SK-N-SH (cell line): ENCODE data around the gene AKAP10. TPM values are rescaled to one million over a fixed set of nuclear protein-coding genes. Genes with fewer than 3 reads are reported as not detected.

Experiments used
- CTCF ChIA-PET: fragments of 300-600, 350-600 bp; formaldehyde crosslinking; extraction: SDS; loops from one replicate; lab custom pipeline; 2021; lab: Yijun Ruan, JAX
- POLR2A ChIA-PET: fragments of 350-600 bp; sonication (Branson Sonifier 250); formaldehyde crosslinking; extraction: SDS; loops from one replicate; lab custom pipeline; 2020; ENCODE audit warnings: antibody characterized with exemption, inconsistent platforms; lab: Yijun Ruan, JAX
- DNase-seq: peaks from one replicate; pipeline ENCODE4 v3.0.0; 2012
- H2AFZ ChIP-seq: fragments of 200-600 bp; sonication (generic); 2 replicates; pipeline ENCODE4 v1.8.1; 2016; ENCODE audit warnings: antibody characterized with exemption, mild to moderate bottlenecking, low read depth
- H3F3A ChIP-seq: fragments of 200-600 bp; sonication (generic); replicated peaks from 2 replicates; pipeline ENCODE3; 2016; ENCODE audit warnings: antibody characterized with exemption, mild to moderate bottlenecking; ENCODE audit not compliant: insufficient read depth
- H3K27ac ChIP-seq, 2 experiments: fragments of 200-500 bp in 1 of 2; fragments of 200-600 bp in 1 of 2; sonication (Bioruptor generic) in 1 of 2; sonication (generic), shearing (Covaris generic) in 1 of 2; 2 replicates each; pipeline versions ENCODE4 v1.5.1 to v1.6.1; 2014 to 2016; ENCODE audit warnings: low read depth in 2 of 2, inconsistent platforms in 1 of 2, low read length in 1 of 2, mild to moderate bottlenecking in 1 of 2, mixed read lengths in 1 of 2
- H3K27me3 ChIP-seq: fragments of 200-600 bp; sonication (generic), shearing (Covaris generic); 2 replicates; pipeline ENCODE4 v1.6.1; 2016; ENCODE audit warnings: mixed run types; ENCODE audit not compliant: insufficient read depth
- H3K36me3 ChIP-seq, 2 experiments: fragments of 200-500 bp in 1 of 2; fragments of 200-600 bp in 1 of 2; sonication (Bioruptor generic) in 1 of 2; sonication (generic) in 1 of 2; replicated peaks in 1 of 2; 2 replicates each; pipeline versions ENCODE3 to v1.5.1; 2014 to 2016; ENCODE audit warnings: low read length in 1 of 2, mild to moderate bottlenecking in 1 of 2; ENCODE audit not compliant: insufficient read depth in 2 of 2, control insufficient read depth in 1 of 2
- H3K4me1 ChIP-seq, 2 experiments: fragments of 200-500 bp in 1 of 2; fragments of 200-600 bp in 1 of 2; sonication (Bioruptor generic) in 1 of 2; sonication (generic), shearing (Covaris generic) in 1 of 2; 2 replicates each; pipeline versions ENCODE4 v1.5.1 to v1.6.1; 2014 to 2016; ENCODE audit warnings: low read depth in 1 of 2, low read length in 1 of 2, mixed run types in 1 of 2; ENCODE audit not compliant: insufficient read depth in 2 of 2, control insufficient read depth in 1 of 2
- H3K4me2 ChIP-seq: fragments of 200-600 bp; sonication (generic), shearing (Covaris generic); 2 replicates; pipeline ENCODE4 v1.6.1; 2017; ENCODE audit warnings: mixed run types
- H3K4me3 ChIP-seq, 2 experiments: fragments of 200-500 bp in 1 of 2; fragments of 200-600 bp in 1 of 2; sonication (Bioruptor generic) in 1 of 2; sonication (generic), shearing (Covaris generic) in 1 of 2; 2 replicates each; pipeline versions ENCODE4 v1.5.1 to v1.8.1; 2014 to 2016; ENCODE audit warnings: low read depth in 2 of 2, inconsistent platforms in 1 of 2, low read length in 1 of 2, mild to moderate bottlenecking in 1 of 2, mixed read lengths in 1 of 2, moderate library complexity in 1 of 2
- H3K79me2 ChIP-seq: fragments of 200-600 bp; sonication (generic); 2 replicates; pipeline ENCODE4 v1.8.1; 2017; ENCODE audit warnings: mild to moderate bottlenecking; ENCODE audit not compliant: insufficient read depth
- H3K9ac ChIP-seq: fragments of 200-600 bp; sonication (generic); 2 replicates; pipeline ENCODE4 v1.6.1; 2017; ENCODE audit warnings: mixed run types
- H3K9me2 ChIP-seq: fragments of 200-600 bp; sonication (generic); 2 replicates; pipeline ENCODE4 v1.6.1; 2017; ENCODE audit warnings: mixed run types
- H3K9me3 ChIP-seq: fragments of 200-600 bp; sonication (generic); 2 replicates; pipeline ENCODE4 v1.6.1; 2017; ENCODE audit warnings: mixed run types, mild to moderate bottlenecking, moderate library complexity
- H4K20me1 ChIP-seq: fragments of 200-600 bp; sonication (generic); 2 replicates; pipeline ENCODE4 v1.6.1; 2017; ENCODE audit warnings: mild to moderate bottlenecking, mixed run types; ENCODE audit not compliant: insufficient read depth
- CHD2 ChIP-seq: fragments of 150-350 bp; IDR thresholded peaks from 2 replicates; pipeline ENCODE4 v1.6.1; 2018; ENCODE audit warnings: low read length; ENCODE audit not compliant: partially characterized antibody
- ELF1 ChIP-seq: IDR thresholded peaks from 2 replicates; pipeline ENCODE4 v1.4.0; 2012
- EP300 ChIP-seq, 2 experiments: IDR thresholded peaks; 2 replicates each; pipeline versions ENCODE4 v1.4.0 to v1.6.1; 2012; ENCODE audit warnings: borderline replicate concordance in 1 of 2, low read depth in 1 of 2, low read length in 1 of 2
- EZH2phosphoT487 ChIP-seq: fragments of 200-600 bp; sonication (generic); IDR thresholded peaks from 2 replicates; pipeline ENCODE4 v1.6.1; 2017; ENCODE audit warnings: low read depth, mixed run types, mild to moderate bottlenecking, antibody characterized with exemption, moderate library complexity, borderline replicate concordance
- FOSL2 ChIP-seq: IDR thresholded peaks from 2 replicates; pipeline ENCODE4 v1.4.0; 2012; ENCODE audit warnings: low read depth, mild to moderate bottlenecking, moderate library complexity, borderline replicate concordance
- FOXJ3 ChIP-seq: sonication (generic); formaldehyde crosslinking; IDR thresholded peaks from 2 replicates; pipeline ENCODE4 v1.5.1; 2020; ENCODE audit warnings: mild to moderate bottlenecking, missing genetic modification reagents
- FOXM1 ChIP-seq: IDR thresholded peaks from 2 replicates; pipeline ENCODE4 v1.4.0; 2012; ENCODE audit warnings: low read depth, mild to moderate bottlenecking
- GABPA ChIP-seq: IDR thresholded peaks from 2 replicates; pipeline ENCODE4 v1.4.0; 2012; ENCODE audit warnings: low read depth, mild to moderate bottlenecking
- JUND ChIP-seq: IDR thresholded peaks from 2 replicates; pipeline ENCODE4 v1.4.0; 2012
- MEF2A ChIP-seq: IDR thresholded peaks from 2 replicates; pipeline ENCODE4 v1.4.0; 2012; ENCODE audit warnings: low read depth, borderline replicate concordance
- NFIC ChIP-seq: IDR thresholded peaks from 2 replicates; pipeline ENCODE4 v1.4.0; 2012; ENCODE audit warnings: borderline replicate concordance
- NRF1 ChIP-seq: IDR thresholded peaks from 2 replicates; pipeline ENCODE4 v1.6.1; 2012; ENCODE audit warnings: low read depth, mild to moderate bottlenecking, low read length
- RFX5 ChIP-seq: IDR thresholded peaks from 2 replicates; pipeline ENCODE4 v1.6.1; 2012; ENCODE audit warnings: mild to moderate bottlenecking, improper control_type of control experiment, low read length
- RXRA ChIP-seq: IDR thresholded peaks from 2 replicates; pipeline ENCODE4 v1.4.0; 2012; ENCODE audit warnings: low read depth, mild to moderate bottlenecking, borderline replicate concordance
- SIN3A ChIP-seq: IDR thresholded peaks from 2 replicates; pipeline ENCODE4 v1.6.1; 2012; ENCODE audit warnings: low read depth, mild to moderate bottlenecking, low read length, moderate library complexity, borderline replicate concordance
- SMC3 ChIP-seq: IDR thresholded peaks from 2 replicates; pipeline ENCODE4 v1.6.1; 2012; ENCODE audit warnings: low read depth, low read length, improper control_type of control experiment
- TAF1 ChIP-seq: IDR thresholded peaks from 2 replicates; pipeline ENCODE4 v1.6.1; 2012; ENCODE audit warnings: low read depth, mild to moderate bottlenecking, low read length, moderate library complexity, borderline replicate concordance
- TCF12 ChIP-seq: IDR thresholded peaks from 2 replicates; pipeline ENCODE4 v1.4.0; 2012
- TEAD4 ChIP-seq: IDR thresholded peaks from 2 replicates; pipeline ENCODE4 v1.4.0; 2012; ENCODE audit warnings: mild to moderate bottlenecking, borderline replicate concordance; ENCODE audit not compliant: insufficient read depth
- YY1 ChIP-seq: IDR thresholded peaks from 2 replicates; pipeline ENCODE4 v1.4.0; 2012; ENCODE audit warnings: low read depth, mild to moderate bottlenecking
- WGBS: methylation state at CpG from one replicate; pipeline ENCODE4 v1.1.6; 2017; ENCODE audit warnings: low lambda C conversion rate; 5-methylcytosine and 5-hydroxymethylcytosine counted together
- polyA plus RNA-seq, 3 experiments: library from polyadenylated mRNA; depleted of rRNA; stranded (reverse); fragments of >200 nt; gene quantifications; 2 replicates each; pipeline ENCODE4 v1.2.3, GENCODE V29; 2012
- TF ChIP-seq, protein P1 (sequence below): fragments of 150-350 bp; IDR thresholded peaks from 2 replicates; pipeline ENCODE4 v1.6.1; 2016; ENCODE audit warnings: mild to moderate bottlenecking, low read depth, low read length
- TF ChIP-seq, protein P2 (sequence below): IDR thresholded peaks from 2 replicates; pipeline ENCODE4 v1.4.0; 2012; ENCODE audit warnings: low read depth
- TF ChIP-seq, protein P3 (sequence below): IDR thresholded peaks from 2 replicates; pipeline ENCODE4 v1.6.1; 2012; ENCODE audit warnings: mild to moderate bottlenecking, low read depth, low read length, moderate library complexity
- TF ChIP-seq, protein P4 (sequence below): IDR thresholded peaks from 2 replicates; pipeline ENCODE4; 2012
- TF ChIP-seq, protein P5 (sequence below): fragments of 200-600 bp; sonication (generic); IDR thresholded peaks from 2 replicates; pipeline ENCODE4 v1.6.1; 2017; ENCODE audit warnings: antibody characterized with exemption, mild to moderate bottlenecking, moderate library complexity
- TF ChIP-seq, protein P6 (sequence below): fragments of 150-350 bp; IDR thresholded peaks from 2 replicates; pipeline ENCODE4 v1.6.1; 2017; ENCODE audit warnings: antibody characterized with exemption, low read length, low read depth, borderline replicate concordance

Gene AKAP10
- polyA plus RNA-seq, 1 of the 3 experiments (the other 2 are of a cell fraction) = 12.7 TPM

DNA sequence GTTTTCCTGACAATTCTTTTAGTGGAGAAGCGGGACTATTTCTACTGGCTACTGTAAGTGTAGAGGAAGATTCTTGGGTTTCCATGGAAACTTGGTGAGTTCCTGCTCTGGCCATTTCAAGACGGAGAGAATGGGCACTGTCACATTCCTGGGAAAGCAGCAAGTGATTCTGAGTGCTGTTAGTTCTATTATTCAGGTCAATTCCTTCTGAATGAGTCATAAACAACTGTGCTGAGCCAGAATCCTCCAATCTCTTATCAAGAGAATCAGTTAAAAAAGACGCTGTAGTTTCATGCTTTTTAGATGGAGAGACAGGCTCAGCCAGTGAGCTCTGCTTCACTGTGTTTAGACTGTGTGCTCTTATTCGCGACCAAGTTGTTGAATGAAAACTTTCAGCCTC lies 19.6 kb downstream of the AKAP10 start:
- Histone ChIP-seq H3K4me1 (peaks cover 0 to 12% of the 10 kb centered on the region in 2 experiments; a peak in 3 of 4 replicates), H3K9me3 (0 out of 2 replicates have a peak, but pooled peaks cover 1% of the 10 kb centered on the region), H3F3A (peaks cover 33% of the 10 kb centered on the region), H3K9me2 (no peaks in the 10 kb centered on the region), H3K4me3 (peak overlapping the region in 1 of 2 experiments; percentile 3; a peak in 1 of 4 replicates), H3K4me2 (peak overlapping the region; percentile 68; the same call in 1 of the 2 replicates), H2AFZ (no peak overlapping the region), H3K9ac (peak overlapping the region; percentile 50; the same call in 1 of the 2 replicates), H3K79me2 (peaks cover 69% of the 10 kb centered on the region), H4K20me1 (no peaks in the 10 kb centered on the region), H3K36me3 (peaks cover 12 to 67% of the 10 kb centered on the region in 2 experiments), H3K27me3 (no peaks in the 10 kb centered on the region), H3K27ac (peak overlapping the region; percentile 79 to 94; a peak in 3 of 4 replicates)
- whole genome bisulfite sequencing = 5% methylated on average over 5 of the region's 5 CpGs
- CTCF ChIA-PET = no interaction called here
- DNase-seq = peak; percentile 14
- POLR2A ChIA-PET = no interaction called here
- no peak for TF ChIP-seq GABPA
- peak; percentile 7; the same call in 1 of the 2 replicates for TF ChIP-seq ELF1
- no peak for TF ChIP-seq CHD2
- no peak; the same call in 1 of the 2 replicates for TF ChIP-seq MEF2A
- no peak for TF ChIP-seq FOXM1
- peak; percentile 87 for TF ChIP-seq FOSL2
- peak; percentile 24; the same call in 1 of the 2 replicates for TF ChIP-seq YY1
- no peak for TF ChIP-seq TAF1
- TF ChIP-seq, protein P1, sequence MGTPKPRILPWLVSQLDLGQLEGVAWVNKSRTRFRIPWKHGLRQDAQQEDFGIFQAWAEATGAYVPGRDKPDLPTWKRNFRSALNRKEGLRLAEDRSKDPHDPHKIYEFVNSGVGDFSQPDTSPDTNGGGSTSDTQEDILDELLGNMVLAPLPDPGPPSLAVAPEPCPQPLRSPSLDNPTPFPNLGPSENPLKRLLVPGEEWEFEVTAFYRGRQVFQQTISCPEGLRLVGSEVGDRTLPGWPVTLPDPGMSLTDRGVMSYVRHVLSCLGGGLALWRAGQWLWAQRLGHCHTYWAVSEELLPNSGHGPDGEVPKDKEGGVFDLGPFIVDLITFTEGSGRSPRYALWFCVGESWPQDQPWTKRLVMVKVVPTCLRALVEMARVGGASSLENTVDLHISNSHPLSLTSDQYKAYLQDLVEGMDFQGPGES = no peak
- no peak for TF ChIP-seq FOXJ3 (CRISPR knock-in tag)
- no peak for TF ChIP-seq NRF1
- TF ChIP-seq, protein P2, sequence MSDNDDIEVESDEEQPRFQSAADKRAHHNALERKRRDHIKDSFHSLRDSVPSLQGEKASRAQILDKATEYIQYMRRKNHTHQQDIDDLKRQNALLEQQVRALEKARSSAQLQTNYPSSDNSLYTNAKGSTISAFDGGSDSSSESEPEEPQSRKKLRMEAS = peak; percentile 63; the same call in 1 of the 2 replicates
- TF ChIP-seq NFIC = peak; percentile 70
- TF ChIP-seq, protein P3, sequence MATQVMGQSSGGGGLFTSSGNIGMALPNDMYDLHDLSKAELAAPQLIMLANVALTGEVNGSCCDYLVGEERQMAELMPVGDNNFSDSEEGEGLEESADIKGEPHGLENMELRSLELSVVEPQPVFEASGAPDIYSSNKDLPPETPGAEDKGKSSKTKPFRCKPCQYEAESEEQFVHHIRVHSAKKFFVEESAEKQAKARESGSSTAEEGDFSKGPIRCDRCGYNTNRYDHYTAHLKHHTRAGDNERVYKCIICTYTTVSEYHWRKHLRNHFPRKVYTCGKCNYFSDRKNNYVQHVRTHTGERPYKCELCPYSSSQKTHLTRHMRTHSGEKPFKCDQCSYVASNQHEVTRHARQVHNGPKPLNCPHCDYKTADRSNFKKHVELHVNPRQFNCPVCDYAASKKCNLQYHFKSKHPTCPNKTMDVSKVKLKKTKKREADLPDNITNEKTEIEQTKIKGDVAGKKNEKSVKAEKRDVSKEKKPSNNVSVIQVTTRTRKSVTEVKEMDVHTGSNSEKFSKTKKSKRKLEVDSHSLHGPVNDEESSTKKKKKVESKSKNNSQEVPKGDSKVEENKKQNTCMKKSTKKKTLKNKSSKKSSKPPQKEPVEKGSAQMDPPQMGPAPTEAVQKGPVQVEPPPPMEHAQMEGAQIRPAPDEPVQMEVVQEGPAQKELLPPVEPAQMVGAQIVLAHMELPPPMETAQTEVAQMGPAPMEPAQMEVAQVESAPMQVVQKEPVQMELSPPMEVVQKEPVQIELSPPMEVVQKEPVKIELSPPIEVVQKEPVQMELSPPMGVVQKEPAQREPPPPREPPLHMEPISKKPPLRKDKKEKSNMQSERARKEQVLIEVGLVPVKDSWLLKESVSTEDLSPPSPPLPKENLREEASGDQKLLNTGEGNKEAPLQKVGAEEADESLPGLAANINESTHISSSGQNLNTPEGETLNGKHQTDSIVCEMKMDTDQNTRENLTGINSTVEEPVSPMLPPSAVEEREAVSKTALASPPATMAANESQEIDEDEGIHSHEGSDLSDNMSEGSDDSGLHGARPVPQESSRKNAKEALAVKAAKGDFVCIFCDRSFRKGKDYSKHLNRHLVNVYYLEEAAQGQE = no peak
- TF ChIP-seq TCF12 = peak; percentile 74; the same call in 1 of the 2 replicates
- peak; percentile 68 for TF ChIP-seq RFX5
- TF ChIP-seq, protein P4, sequence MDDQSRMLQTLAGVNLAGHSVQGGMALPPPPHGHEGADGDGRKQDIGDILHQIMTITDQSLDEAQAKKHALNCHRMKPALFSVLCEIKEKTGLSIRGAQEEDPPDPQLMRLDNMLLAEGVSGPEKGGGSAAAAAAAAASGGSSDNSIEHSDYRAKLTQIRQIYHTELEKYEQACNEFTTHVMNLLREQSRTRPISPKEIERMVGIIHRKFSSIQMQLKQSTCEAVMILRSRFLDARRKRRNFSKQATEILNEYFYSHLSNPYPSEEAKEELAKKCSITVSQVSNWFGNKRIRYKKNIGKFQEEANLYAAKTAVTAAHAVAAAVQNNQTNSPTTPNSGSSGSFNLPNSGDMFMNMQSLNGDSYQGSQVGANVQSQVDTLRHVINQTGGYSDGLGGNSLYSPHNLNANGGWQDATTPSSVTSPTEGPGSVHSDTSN = peak; percentile 71
- no peak for TF ChIP-seq EZH2phosphoT487
- TF ChIP-seq, protein P5, sequence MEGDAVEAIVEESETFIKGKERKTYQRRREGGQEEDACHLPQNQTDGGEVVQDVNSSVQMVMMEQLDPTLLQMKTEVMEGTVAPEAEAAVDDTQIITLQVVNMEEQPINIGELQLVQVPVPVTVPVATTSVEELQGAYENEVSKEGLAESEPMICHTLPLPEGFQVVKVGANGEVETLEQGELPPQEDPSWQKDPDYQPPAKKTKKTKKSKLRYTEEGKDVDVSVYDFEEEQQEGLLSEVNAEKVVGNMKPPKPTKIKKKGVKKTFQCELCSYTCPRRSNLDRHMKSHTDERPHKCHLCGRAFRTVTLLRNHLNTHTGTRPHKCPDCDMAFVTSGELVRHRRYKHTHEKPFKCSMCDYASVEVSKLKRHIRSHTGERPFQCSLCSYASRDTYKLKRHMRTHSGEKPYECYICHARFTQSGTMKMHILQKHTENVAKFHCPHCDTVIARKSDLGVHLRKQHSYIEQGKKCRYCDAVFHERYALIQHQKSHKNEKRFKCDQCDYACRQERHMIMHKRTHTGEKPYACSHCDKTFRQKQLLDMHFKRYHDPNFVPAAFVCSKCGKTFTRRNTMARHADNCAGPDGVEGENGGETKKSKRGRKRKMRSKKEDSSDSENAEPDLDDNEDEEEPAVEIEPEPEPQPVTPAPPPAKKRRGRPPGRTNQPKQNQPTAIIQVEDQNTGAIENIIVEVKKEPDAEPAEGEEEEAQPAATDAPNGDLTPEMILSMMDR = no peak
- TF ChIP-seq SIN3A = 0 out of 2 replicates have a peak, but pooled peaks have one; percentile 65
- TF ChIP-seq RXRA = peak; percentile 21; the same call in 1 of the 2 replicates
- TF ChIP-seq, protein P6, sequence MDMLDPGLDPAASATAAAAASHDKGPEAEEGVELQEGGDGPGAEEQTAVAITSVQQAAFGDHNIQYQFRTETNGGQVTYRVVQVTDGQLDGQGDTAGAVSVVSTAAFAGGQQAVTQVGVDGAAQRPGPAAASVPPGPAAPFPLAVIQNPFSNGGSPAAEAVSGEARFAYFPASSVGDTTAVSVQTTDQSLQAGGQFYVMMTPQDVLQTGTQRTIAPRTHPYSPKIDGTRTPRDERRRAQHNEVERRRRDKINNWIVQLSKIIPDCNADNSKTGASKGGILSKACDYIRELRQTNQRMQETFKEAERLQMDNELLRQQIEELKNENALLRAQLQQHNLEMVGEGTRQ = no peak
- TF ChIP-seq TEAD4 = peak; percentile 86
- peak; percentile 93 for TF ChIP-seq JUND
- peak in 1 of 2 experiments; percentile 60; a peak in 1 of 4 replicates for TF ChIP-seq EP300 (IDR thresholded peaks at IDR 0.05; ENCODE audit: borderline replicate concordance in 1 of 2, low read depth in 1 of 2, low read length in 1 of 2)
- no peak for TF ChIP-seq SMC3
